Neuron (in vitro differentiated cells): ENCODE measurements around the gene PACSIN3.

ENCODE experiments used
- H2AFZ ChIP-seq: one replicate; pipeline ENCODE4 v1.6.1; 2013; ENCODE audit warnings: low read depth, mild to moderate bottlenecking, inconsistent platforms, low read length, moderate library complexity
- H3K27me3 ChIP-seq: one replicate; pipeline ENCODE4 v1.6.1; 2013; ENCODE audit warnings: low read length; ENCODE audit not compliant: insufficient read depth
- H3K36me3 ChIP-seq: one replicate; pipeline ENCODE4 v1.6.1; 2013; ENCODE audit warnings: low read length; ENCODE audit not compliant: insufficient read depth
- H3K4me1 ChIP-seq: one replicate; pipeline ENCODE4 v1.6.1; 2013; ENCODE audit warnings: low read length; ENCODE audit not compliant: insufficient read depth
- H3K4me3 ChIP-seq: 2 replicates; pipeline ENCODE4 v1.5.1; 2013; ENCODE audit warnings: mild to moderate bottlenecking, low read length, moderate library complexity
- H3K9me3 ChIP-seq: one replicate; pipeline ENCODE4 v1.6.1; 2013; ENCODE audit warnings: low read length

The PACSIN3 gene

DNA sequence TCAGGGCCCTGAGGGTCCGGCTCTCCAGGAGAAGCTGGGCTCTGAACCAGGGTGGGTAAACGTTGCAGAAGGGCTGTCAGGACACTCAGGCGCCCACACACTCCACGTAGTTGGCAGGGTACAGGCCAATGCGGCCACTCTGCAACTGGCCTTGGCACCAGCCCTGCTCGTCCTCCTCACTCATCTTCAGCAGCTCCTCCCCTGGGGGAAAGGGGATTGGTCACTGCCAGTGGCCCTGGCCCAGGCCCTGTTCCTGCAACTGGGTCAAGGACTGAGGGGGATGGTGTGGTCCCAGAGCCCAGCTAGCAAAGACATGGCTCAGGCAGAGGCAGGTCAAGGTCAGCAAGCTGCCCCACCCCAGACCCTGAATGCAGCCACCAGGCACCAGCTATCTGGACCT, 8.4 kb downstream of the PACSIN3 start:
- Histone ChIP-seq H2AFZ (peak overlapping the region; percentile 92), H3K9me3 (no peaks in the 10 kb centered on the region), H3K36me3 (peaks cover 22% of the 10 kb centered on the region), H3K4me1 (peaks cover 20% of the 10 kb centered on the region), H3K27me3 (no peaks in the 10 kb centered on the region), H3K4me3 (peak overlapping the region; percentile 98)

DNA sequence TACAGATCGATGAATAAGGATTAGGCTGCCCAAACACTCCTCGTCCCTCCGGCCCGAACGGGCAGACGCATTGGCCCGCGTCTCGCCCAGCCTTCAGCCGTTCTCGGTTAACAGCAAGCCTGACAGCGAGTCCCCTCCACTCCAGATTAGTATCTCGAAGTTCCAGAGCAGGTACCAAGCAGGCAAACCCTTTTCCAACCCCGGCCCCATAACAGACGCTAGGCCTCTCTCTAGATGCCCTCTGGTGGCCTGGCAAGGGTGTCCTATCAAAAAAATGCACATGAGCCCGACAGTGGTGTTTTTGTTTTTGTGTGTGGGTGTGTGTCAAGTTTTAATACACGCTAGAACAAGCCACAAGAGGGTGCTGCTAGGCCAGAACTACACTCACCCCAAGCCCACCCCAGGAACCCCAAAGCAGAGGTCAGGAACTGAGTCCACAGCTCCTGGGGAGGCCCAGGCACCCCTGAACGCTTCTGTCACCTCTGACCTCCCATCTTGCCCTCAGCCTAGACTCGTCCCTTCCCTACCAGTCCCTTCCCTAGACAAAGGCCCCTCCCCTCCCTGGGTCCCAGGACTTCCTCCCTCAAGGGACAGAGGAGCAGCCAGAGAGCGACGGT, 8.9 kb downstream of the PACSIN3 start:
- peak overlapping the region; percentile 98 for H3K4me3 ChIP-seq
- H3K9me3 ChIP-seq: no peaks in the 10 kb centered on the region
- H3K27me3 ChIP-seq: no peaks in the 10 kb centered on the region
- H3K36me3 ChIP-seq: peaks cover 27% of the 10 kb centered on the region
- peaks cover 20% of the 10 kb centered on the region for H3K4me1 ChIP-seq
- peak overlapping the region; percentile 92 for H2AFZ ChIP-seq

DNA sequence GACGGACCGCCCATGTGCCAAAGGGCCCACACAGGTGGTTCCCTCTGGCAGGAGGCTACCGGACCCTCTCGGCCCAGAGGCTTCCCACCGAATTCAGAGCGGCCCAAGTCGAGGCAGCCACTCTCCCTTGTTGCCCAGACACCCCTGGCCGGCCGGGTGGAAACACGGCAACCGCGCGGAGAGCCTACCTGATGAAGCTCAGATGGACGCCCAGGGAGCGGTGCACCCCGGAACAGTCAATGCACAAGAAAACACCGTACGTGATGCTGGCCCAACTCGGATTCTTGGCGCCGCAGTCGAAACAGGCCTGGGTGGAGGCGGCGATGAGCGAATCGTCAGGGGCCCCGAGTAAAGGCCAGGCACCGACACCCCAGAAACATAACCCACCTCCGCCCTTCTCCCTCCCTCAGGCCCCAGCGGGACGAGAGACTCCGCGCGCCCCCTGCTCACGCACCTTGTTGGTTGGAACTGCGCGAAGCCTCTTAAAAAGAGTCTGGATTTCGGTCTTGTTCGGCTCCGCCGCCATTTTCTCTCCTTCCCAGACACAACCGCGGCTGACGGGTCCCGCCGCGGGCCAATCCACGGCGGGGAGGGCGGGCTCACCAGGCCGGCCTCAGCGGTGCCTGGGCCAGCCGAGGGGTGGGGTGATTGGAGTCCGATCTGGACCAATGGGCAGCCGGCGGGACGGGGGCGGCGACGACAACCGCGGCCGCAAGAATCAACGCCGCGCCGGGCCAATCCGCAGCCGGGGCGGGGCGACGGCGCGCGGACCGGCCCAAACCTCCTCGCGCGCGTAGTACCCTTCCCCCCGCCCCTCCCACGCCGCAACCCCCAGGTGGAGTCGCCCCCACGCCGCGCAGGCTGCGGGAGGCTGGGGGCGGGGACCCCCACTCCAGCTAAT, 9.7 kb downstream of the PACSIN3 start, which contains the start of gene ARFGAP2:
Gene ARFGAP2 (minus strand): TSS at position 552 of the 901 bp plus-strand sequence. CDS start 26 bp downstream, at position 526.
- H2AFZ ChIP-seq: peak within 1 kb of the TSS; percentile 92
- peaks cover 20% of the 10 kb centered on the region for H3K4me1 ChIP-seq
- H3K4me3 ChIP-seq: peak within 1 kb of the TSS; percentile 98
- peaks cover 34% of the 10 kb centered on the region for H3K36me3 ChIP-seq
- H3K27me3 ChIP-seq: no peaks in the 10 kb centered on the region
- no peaks in the 10 kb centered on the region for H3K9me3 ChIP-seq

GRCh38 chr11:47175746-47176327, 10.4 kb downstream of the PACSIN3 start:
- H3K4me3 ChIP-seq: peak overlapping the region; percentile 98
- peaks cover 41% of the 10 kb centered on the region for H3K36me3 ChIP-seq
- H3K4me1 ChIP-seq: peaks cover 20% of the 10 kb centered on the region
- H3K9me3 ChIP-seq: no peaks in the 10 kb centered on the region
- H2AFZ ChIP-seq: no peak overlapping the region
- no peaks in the 10 kb centered on the region for H3K27me3 ChIP-seq

GRCh38 chr11:47172740-47173336, 13.4 kb downstream of the PACSIN3 start:
- Histone ChIP-seq H3K9me3 (no peaks in the 10 kb centered on the region), H2AFZ (no peak overlapping the region), H3K27me3 (no peaks in the 10 kb centered on the region), H3K4me1 (peaks cover 17% of the 10 kb centered on the region), H3K4me3 (no peak overlapping the region), H3K36me3 (peaks cover 57% of the 10 kb centered on the region)

DNA sequence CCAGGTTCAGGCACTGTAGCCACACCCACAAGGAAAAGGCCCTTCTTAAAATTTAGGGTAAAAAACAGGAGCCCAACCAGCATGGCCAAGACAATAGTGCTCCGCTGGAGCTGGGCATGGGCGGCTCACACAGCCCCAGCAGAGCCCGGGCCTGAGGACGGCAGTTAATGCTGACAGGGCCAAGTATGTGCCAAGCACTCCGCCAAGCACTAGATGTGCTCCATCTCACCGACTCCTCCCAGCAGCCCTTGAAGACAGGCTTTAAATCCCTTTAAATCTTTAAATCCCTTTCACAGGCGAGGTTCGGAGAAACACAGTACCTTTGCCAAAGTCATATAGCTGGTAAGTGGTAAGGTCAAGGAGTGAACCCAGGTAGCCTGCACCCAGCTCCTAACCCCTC, 14.4 kb downstream of the PACSIN3 start:
- Histone ChIP-seq H3K4me3 (no peak overlapping the region), H3K36me3 (peaks cover 67% of the 10 kb centered on the region), H3K9me3 (no peaks in the 10 kb centered on the region), H2AFZ (no peak overlapping the region), H3K27me3 (no peaks in the 10 kb centered on the region), H3K4me1 (peaks cover 12% of the 10 kb centered on the region)

- Histone ChIP-seq H3K4me1 (peaks cover 12% of the 10 kb centered on the region), H3K9me3 (no peaks in the 10 kb centered on the region), H3K4me3 (no peak overlapping the region), H3K27me3 (no peaks in the 10 kb centered on the region), H3K36me3 (peaks cover 73% of the 10 kb centered on the region), H2AFZ (no peak overlapping the region)
These were observed 15.0 kb downstream of the PACSIN3 start for GRCh38 chr11:47171061-47171838.

- Histone ChIP-seq H3K4me3 (no peak overlapping the region), H3K36me3 (peaks cover 63% of the 10 kb centered on the region), H3K9me3 (no peaks in the 10 kb centered on the region), H2AFZ (no peak overlapping the region), H3K4me1 (no peaks in the 10 kb centered on the region), H3K27me3 (no peaks in the 10 kb centered on the region)
These were observed 19.9 kb downstream of the PACSIN3 start for GRCh38 chr11:47166368-47166767.

- no peaks in the 10 kb centered on the region for H3K27me3 ChIP-seq
- H3K4me1 ChIP-seq: no peaks in the 10 kb centered on the region
- no peaks in the 10 kb centered on the region for H3K9me3 ChIP-seq
- H3K36me3 ChIP-seq: peaks cover 56% of the 10 kb centered on the region
- no peak overlapping the region for H3K4me3 ChIP-seq
- no peak overlapping the region for H2AFZ ChIP-seq
These were observed 20.9 kb downstream of the PACSIN3 start for GRCh38 chr11:47165253-47165840.

DNA sequence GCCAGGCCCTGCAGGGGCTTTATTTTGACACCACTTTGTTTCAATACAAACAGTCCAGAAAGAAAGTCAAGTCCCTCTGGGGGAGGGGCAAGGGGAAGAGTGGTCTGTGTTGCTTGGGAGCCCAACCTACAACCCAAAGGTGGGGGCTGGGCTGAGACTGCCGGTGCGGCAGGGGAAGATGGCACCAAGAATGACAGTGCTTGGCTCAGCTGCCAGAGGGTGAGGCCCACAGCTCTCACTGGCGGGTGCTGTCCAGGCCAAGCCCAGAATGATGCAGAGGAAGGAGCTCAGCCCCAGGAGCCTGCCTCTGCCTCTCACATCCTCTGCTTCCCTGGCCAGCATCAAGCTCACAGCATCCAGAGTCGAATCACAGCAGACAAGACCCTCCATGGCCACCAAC, 21.9 kb downstream of the PACSIN3 start:
- Histone ChIP-seq H3K36me3 (peaks cover 51% of the 10 kb centered on the region), H3K4me1 (no peaks in the 10 kb centered on the region), H3K4me3 (no peak overlapping the region), H2AFZ (no peak overlapping the region), H3K9me3 (no peaks in the 10 kb centered on the region), H3K27me3 (no peaks in the 10 kb centered on the region)

GRCh38 chr11:47163898-47164297, 22.3 kb downstream of the PACSIN3 start:
- H3K9me3 ChIP-seq: no peaks in the 10 kb centered on the region
- H3K4me1 ChIP-seq: no peaks in the 10 kb centered on the region
- H3K4me3 ChIP-seq: no peak overlapping the region
- no peak overlapping the region for H2AFZ ChIP-seq
- H3K27me3 ChIP-seq: no peaks in the 10 kb centered on the region
- H3K36me3 ChIP-seq: peaks cover 51% of the 10 kb centered on the region

DNA sequence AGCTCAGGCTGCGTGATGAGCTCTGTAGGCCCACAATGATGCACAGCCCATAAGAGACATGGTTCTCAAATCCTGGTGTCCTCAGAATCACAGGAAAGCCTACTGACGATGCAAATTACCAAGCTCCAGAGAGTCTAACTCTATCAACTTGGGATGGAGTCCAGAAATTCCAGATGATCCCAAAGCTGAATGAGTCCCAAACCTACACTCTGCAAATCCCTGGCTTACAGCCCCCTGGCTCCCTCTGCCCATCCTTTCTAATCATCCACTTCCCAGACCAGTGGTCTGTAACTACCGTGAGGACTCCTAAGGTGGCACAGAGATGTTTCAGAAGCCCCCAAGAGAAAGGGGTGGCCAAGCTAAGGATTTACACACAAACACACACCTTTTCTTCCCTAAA, 23.0 kb downstream of the PACSIN3 start:
- no peaks in the 10 kb centered on the region for H3K4me1 ChIP-seq
- H3K27me3 ChIP-seq: no peaks in the 10 kb centered on the region
- H3K9me3 ChIP-seq: no peaks in the 10 kb centered on the region
- no peak overlapping the region for H2AFZ ChIP-seq
- H3K4me3 ChIP-seq: no peak overlapping the region
- peaks cover 45% of the 10 kb centered on the region for H3K36me3 ChIP-seq
